Right ventricle myocardium superior (tissue), 1 donor: Measurements from ENCODE around the gene CSRP1. TPM values are rescaled to one million over a fixed set of nuclear protein-coding genes. Genes with fewer than 3 reads are reported as not detected.
A peak's percentile ranks its signal among the peaks of the same experiment; 100 is the strongest.

Experiments used
- ATAC-seq: fragments of 200-7000 bp; cut with Tn5 transposase; one replicate; pipeline ENCODE4 v1.9.1; 2020; ENCODE audit warnings: mild to moderate bottlenecking; ENCODE audit not compliant: poor library complexity
- DNase-seq: peaks from one replicate; pipeline ENCODE4 v3.0.0-alpha.2; 2020
- intact Hi-C: fragments of 100-400 bp; cut with DNase I; formaldehyde crosslinking; loops from one replicate; pipeline ENCODE4 v1.11.2; 2022
- total RNA-seq: library from RNA; stranded (reverse); fragmentation: NEBNext Ultra II Directional; extraction: Animal tissue kit (Norgen Biotek cat#: 25700); gene quantifications from one replicate; pipeline ENCODE4 v1.2.1, GENCODE V29; 2021
- donor health status: DM: no; HTN: yes; CAD: no; lungs with severe emphysema.

CSRP1 gene
- total RNA-seq, 1 donor from 2014 or later: 53.1 TPM

DNA sequence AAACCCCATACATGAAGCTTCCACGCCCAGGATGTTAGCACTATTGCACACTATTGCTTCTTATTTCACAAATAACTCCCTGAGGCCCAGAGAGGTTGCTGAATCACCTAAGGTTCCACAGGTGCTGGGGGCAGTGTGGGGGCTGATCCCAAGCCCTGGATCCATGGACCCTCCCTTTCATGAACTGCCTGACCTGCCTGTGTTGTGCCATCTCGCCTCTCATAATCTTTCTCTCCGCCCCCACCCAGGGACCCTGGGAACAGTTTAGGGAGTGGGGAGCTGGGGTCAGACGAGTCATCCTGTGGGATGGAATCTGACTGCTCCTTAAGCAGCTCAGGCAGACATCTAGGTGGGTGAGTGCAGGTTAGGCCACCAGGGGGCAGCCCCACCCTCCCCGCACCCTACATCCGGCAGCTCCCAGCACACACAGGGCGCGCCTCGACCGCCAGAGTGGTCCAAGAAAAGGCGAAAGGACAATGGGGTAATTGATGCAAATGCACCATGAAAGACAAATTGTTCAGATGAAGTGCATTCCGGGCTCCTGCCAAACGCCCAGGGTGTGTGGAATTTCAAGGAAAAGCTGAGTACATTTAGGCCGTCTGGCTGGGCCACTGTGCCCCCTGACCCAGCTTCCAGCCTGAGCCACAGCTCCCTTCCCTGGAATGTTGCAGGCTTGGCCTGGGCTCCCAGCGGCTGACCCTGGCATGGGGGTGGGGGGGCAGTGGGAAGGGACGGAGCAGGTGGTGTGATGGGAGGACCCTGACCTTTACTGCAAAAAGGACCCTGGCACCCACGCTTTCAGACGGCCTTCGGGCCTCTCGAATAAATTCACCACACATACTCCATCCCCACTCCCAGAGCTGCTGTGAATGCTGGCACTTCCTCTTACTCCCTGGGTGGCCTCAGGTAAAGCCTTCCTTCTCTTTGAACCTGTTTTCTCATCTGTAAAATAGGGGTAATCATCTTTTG, 58.7 kb downstream of the CSRP1 start:
- intact Hi-C loops: loop anchor here (2.0 to 5.0 kb wide), 2 partner anchors 33 to 64 kb away; no protein-coding TSS in a partner anchor
- ATAC-seq: peak; percentile 90
- DNase-seq: peak; percentile 90

- intact Hi-C loops: loop anchor here (5.0 kb wide), 1 partner anchor 67 kb away; no protein-coding TSS in a partner anchor
- ATAC-seq (no peak), DNase-seq (no peak)
These were observed 61.6 kb downstream of the CSRP1 start for GRCh38 chr1:201445310-201445709.

DNA sequence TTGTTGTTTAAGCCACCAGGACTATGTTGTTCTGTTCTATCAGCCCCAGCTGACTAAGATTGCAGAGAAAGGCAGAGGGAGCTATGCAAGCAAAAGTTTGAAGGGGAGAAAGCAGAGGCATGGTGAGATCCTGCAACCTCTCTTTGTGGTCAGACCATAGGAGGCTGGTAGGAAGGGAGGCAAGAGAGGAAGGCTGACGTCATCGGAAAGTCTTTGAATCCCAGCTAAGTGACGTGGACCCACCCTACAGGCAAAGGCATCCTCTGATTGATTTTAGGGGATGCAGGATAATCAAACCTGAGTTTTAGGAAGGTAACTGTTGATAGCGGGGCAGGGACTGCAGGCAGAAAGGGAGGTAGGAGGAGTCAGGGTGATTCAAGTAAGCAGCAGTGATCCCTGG, 62.1 kb downstream of the CSRP1 start:
- DNase-seq (no peak), ATAC-seq (no peak)
- intact Hi-C loops: loop anchor here (5.0 kb wide), 1 partner anchor 68 kb away; no protein-coding TSS in a partner anchor

DNA sequence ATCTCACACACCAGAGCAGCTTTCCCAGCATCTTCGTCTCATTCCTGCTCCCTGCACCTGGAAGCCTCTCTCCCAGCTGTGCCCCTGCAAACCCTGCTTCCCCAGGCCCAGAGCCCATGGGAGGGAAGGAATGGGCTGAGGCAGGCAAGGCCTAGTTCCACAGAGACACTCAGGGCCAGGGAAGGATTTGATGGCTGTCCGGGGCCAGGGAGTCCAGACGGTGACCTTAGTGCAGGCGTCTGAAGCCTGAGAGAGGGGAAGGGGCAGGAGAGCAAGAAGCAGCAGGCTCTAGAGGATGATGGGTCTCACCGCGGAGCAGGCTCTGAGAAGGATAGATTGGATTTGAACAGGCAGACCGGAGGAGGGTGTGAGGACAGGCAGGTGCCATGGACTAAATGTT, 63.2 kb downstream of the CSRP1 start:
- ATAC-seq (no peak), DNase-seq (no peak)
- intact Hi-C loops: no loop called here

DNA sequence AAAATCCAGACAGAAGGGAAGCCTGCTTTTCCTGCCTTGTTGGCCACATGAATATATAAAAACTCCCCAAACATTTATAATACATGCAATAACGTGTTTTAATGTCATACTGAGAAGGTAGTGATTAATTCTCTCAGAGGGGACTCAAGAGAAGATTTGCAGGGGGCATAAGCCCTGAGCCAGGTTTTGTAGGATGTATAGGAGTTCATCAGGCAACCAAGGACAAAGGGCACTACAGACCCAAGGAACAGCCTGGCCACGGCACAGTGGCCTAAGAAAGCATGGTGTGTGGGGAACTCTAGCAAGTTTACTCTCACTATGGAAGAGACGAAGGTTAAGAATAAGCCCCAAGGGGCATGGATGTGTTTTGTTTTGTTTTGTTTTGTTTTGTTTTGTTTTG, 70.0 kb downstream of the CSRP1 start:
- DNase-seq (no peak), ATAC-seq (no peak)
- intact Hi-C loops: no loop called here

- peak; percentile 38 for ATAC-seq
- no peak for DNase-seq
- intact Hi-C loops: no loop called here
These were observed 70.5 kb downstream of the CSRP1 start for GRCh38 chr1:201436393-201436792.

DNA sequence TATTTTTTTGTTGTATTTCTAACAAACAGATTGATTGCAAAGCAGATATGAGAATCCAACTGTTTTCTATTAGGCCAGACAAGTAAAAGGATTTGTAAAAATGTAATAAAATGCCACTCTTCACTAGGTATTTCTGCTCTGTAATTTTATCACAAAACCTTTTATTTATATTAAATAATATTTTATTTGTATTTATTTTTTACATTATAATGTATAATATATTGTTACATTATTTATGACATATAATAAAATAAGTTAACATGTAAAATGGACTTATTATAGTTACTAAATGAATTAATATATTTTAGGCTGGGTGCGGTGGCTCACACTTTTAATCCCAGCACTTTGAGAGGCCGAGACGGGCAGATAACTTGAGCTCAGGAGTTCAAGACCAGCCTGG, 72.7 kb downstream of the CSRP1 start:
- intact Hi-C loops: no loop called here
- ATAC-seq (no peak), DNase-seq (no peak)

DNA sequence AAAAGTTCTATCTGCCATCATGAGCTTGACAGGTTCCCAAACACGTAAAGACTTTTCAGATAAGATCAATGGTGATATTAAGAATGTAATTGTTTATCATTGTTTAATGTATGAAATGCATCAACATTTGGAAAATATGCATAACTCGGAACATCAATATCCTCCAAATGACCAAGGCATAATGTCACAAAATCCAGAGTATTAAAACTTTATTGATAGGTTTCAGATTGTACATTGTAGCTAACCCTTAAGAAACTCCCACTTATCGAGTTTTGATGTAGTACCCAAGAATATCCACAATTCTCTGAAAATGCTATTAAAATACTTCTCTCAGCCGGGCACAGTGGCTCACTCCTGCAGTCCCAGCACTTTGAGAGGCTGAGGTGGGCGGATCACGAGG, 73.3 kb downstream of the CSRP1 start:
- no peak for ATAC-seq
- DNase-seq: no peak
- intact Hi-C loops: no loop called here

Other genes with a start within 250 kb of the CSRP1 start
- gene PKP1, start 223.6 kb downstream of the CSRP1 start, total RNA-seq: 0.08 TPM
- gene TNNT2, start 129.4 kb downstream of the CSRP1 start, total RNA-seq: 9,128 TPM
- 1.9 TPM for gene LAD1, start 107.8 kb downstream of the CSRP1 start, total RNA-seq
- 4.3 TPM for gene TNNI1, start 85.4 kb downstream of the CSRP1 start, total RNA-seq
- gene PHLDA3, start 37.9 kb downstream of the CSRP1 start, total RNA-seq: 21.5 TPM
- gene NAV1, start 32.0 kb upstream of the CSRP1 start, total RNA-seq: 66.6 TPM